ENCODE results near the gene INSYN2B. TPM values are rescaled to one million over a fixed set of nuclear protein-coding genes. Genes with fewer than 3 reads are reported as not detected.

Gene INSYN2B

DNA sequence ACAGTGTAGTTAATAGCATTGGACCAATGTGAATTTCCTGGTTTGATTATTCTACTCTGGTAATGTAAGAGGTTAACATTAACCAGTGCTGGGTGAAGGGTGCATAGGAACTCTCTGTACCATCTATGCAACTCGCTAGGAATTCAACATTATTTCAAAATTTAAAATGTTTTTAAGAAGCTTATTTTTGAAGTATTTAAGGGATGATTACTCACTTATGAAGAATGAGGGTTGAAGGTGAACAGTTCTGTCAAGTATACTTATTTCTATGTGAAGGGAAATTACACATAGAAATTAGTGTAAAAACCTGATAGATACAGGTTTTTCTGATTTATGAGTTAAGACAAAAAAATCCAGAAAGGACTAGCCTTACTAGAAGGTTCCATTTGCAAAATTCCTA lies 165.8 kb downstream of the INSYN2B start:
- no peak overlapping the region for H3K4me3 ChIP-seq (replicated peaks; ENCODE audit: insufficient read depth, low read length)
- H3K27me3 ChIP-seq (ENCODE audit: insufficient read depth, poor library complexity, severe bottlenecking): no peaks in the 10 kb centered on the region
- DNase-seq (ENCODE audit: low read depth in 1 of 2, low spot score in 1 of 2): no peak
- TF ChIP-seq GABPA (IDR thresholded peaks at IDR 0.05; ENCODE audit: low read depth): no peak
- TF ChIP-seq, protein P1, sequence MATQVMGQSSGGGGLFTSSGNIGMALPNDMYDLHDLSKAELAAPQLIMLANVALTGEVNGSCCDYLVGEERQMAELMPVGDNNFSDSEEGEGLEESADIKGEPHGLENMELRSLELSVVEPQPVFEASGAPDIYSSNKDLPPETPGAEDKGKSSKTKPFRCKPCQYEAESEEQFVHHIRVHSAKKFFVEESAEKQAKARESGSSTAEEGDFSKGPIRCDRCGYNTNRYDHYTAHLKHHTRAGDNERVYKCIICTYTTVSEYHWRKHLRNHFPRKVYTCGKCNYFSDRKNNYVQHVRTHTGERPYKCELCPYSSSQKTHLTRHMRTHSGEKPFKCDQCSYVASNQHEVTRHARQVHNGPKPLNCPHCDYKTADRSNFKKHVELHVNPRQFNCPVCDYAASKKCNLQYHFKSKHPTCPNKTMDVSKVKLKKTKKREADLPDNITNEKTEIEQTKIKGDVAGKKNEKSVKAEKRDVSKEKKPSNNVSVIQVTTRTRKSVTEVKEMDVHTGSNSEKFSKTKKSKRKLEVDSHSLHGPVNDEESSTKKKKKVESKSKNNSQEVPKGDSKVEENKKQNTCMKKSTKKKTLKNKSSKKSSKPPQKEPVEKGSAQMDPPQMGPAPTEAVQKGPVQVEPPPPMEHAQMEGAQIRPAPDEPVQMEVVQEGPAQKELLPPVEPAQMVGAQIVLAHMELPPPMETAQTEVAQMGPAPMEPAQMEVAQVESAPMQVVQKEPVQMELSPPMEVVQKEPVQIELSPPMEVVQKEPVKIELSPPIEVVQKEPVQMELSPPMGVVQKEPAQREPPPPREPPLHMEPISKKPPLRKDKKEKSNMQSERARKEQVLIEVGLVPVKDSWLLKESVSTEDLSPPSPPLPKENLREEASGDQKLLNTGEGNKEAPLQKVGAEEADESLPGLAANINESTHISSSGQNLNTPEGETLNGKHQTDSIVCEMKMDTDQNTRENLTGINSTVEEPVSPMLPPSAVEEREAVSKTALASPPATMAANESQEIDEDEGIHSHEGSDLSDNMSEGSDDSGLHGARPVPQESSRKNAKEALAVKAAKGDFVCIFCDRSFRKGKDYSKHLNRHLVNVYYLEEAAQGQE (IDR thresholded peaks at IDR 0.05; ENCODE audit: insufficient replicate concordance, low read depth): no peak
- TF ChIP-seq SPI1 (IDR thresholded peaks at IDR 0.05; ENCODE audit: borderline replicate concordance, low read depth): no peak
- TF ChIP-seq POLR2AphosphoS5 (IDR thresholded peaks at IDR 0.05; ENCODE audit: low read depth): no peak
- TF ChIP-seq, protein P2, sequence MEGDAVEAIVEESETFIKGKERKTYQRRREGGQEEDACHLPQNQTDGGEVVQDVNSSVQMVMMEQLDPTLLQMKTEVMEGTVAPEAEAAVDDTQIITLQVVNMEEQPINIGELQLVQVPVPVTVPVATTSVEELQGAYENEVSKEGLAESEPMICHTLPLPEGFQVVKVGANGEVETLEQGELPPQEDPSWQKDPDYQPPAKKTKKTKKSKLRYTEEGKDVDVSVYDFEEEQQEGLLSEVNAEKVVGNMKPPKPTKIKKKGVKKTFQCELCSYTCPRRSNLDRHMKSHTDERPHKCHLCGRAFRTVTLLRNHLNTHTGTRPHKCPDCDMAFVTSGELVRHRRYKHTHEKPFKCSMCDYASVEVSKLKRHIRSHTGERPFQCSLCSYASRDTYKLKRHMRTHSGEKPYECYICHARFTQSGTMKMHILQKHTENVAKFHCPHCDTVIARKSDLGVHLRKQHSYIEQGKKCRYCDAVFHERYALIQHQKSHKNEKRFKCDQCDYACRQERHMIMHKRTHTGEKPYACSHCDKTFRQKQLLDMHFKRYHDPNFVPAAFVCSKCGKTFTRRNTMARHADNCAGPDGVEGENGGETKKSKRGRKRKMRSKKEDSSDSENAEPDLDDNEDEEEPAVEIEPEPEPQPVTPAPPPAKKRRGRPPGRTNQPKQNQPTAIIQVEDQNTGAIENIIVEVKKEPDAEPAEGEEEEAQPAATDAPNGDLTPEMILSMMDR (IDR thresholded peaks at IDR 0.05; ENCODE audit: insufficient read depth, low read length): no peak
- H3K27ac ChIP-seq (replicated peaks): no peak overlapping the region

Small RNA genes within 50 kb of the gene (microRNA-seq; reads per million reads assigned to microRNA genes)
- not detected for gene MIR378E

Measured in HL-60 (cell line).